K562 (cell line): ENCODE measurements around the gene CHAD. TPM values are rescaled to one million over a fixed set of nuclear protein-coding genes. Genes with fewer than 3 reads are reported as not detected.

Experiments
- ATAC-seq: fragments of 200-7000 bp; cut with Tn5 transposase; 3 replicates; pipeline ENCODE4 v1.9.1; 2020; ENCODE audit warnings: moderate library complexity
- BruUV-seq: library from RNA; stranded (reverse); fragments of 400-500 nt; replicated peaks from 2 replicates; lab custom pipeline; 2021; lab: Mats Ljungman, UMichigan
- CTCF ChIA-PET: fragments of 300-600 bp; formaldehyde crosslinking; extraction: SDS; loops from one replicate; lab custom pipeline; 2021; ENCODE audit warnings: low intra/inter-chr PET ratio; lab: Yijun Ruan, JAX
- POLR2A ChIA-PET: fragments of 300-600, 350-650 bp; sonication (Branson Sonifier 250); formaldehyde crosslinking; extraction: SDS; loops from one replicate; lab custom pipeline; 2021; ENCODE audit warnings: antibody characterized with exemption, inconsistent platforms; lab: Yijun Ruan, JAX
- DNase-seq, 4 experiments: peaks; one replicate each; pipeline versions ENCODE4 v3.0.0 to v3.0.0-alpha.2; 2011 to 2018; ENCODE audit warnings: low spot score in 3 of 4, mixed read lengths in 3 of 4; ENCODE audit errors: extremely low read depth in 1 of 4
- FAIRE-seq: peaks from 2 replicates; lab custom pipeline; 2011; peaks lifted over from hg19 to GRCh38; lab: Jason Lieb, UNC
- H2AFZ ChIP-seq: 2 replicates; pipeline ENCODE4 v1.6.0; 2011; ENCODE audit warnings: low read depth, low read length, control low read depth, inconsistent platforms
- H3K27ac ChIP-seq: fragments of 200-600 bp; 3 replicates; pipeline ENCODE4 v1.8.0; 2011; ENCODE audit warnings: low read depth, mild to moderate bottlenecking, control low read depth, inconsistent platforms, low read length, moderate library complexity, mixed read lengths; ENCODE audit errors: extremely low read depth
- H3K27me3 ChIP-seq, 2 experiments: fragments of 300-600 bp in 1 of 2; 2 replicates in 1 of 2; 3 replicates in 1 of 2; pipeline versions ENCODE4 v1.6.0 to v1.8.0; 2011; ENCODE audit warnings: inconsistent platforms in 2 of 2, low read length in 2 of 2, mild to moderate bottlenecking in 1 of 2, mixed read lengths in 1 of 2, moderate library complexity in 1 of 2; ENCODE audit not compliant: control insufficient read depth in 2 of 2, insufficient read depth in 2 of 2
- H3K36me3 ChIP-seq: fragments of 300-600 bp; 3 replicates; pipeline ENCODE4 v1.8.0; 2011; ENCODE audit warnings: mild to moderate bottlenecking, low read length, inconsistent platforms; ENCODE audit not compliant: control insufficient read depth, insufficient read depth
- H3K4me1 ChIP-seq, 2 experiments: fragments of 200-600 bp in 1 of 2; replicated peaks in 1 of 2; 2 replicates in 1 of 2; 3 replicates in 1 of 2; pipeline versions ENCODE4 v1.5.1 to v1.8.0; 2011; ENCODE audit warnings: inconsistent platforms in 2 of 2, low read length in 2 of 2, mild to moderate bottlenecking in 1 of 2, mixed read lengths in 1 of 2, moderate library complexity in 1 of 2; ENCODE audit not compliant: control insufficient read depth in 2 of 2, insufficient read depth in 2 of 2
- H3K4me2 ChIP-seq: 2 replicates; pipeline ENCODE4 v1.6.1; 2011; ENCODE audit warnings: low read length, control low read depth, inconsistent platforms, mixed read lengths; ENCODE audit not compliant: insufficient read depth
- H3K4me3 ChIP-seq: fragments of 200-600 bp; sonication (generic), shearing (Covaris generic); 2 replicates; pipeline ENCODE4 v1.5.1; 2016; ENCODE audit warnings: control low read depth, inconsistent platforms
- H3K79me2 ChIP-seq: fragments of 200-600 bp; 3 replicates; pipeline ENCODE4 v1.8.0; 2011; ENCODE audit warnings: low read length, inconsistent platforms; ENCODE audit not compliant: control insufficient read depth, insufficient read depth
- H3K9ac ChIP-seq, 2 experiments: 2 replicates each; pipeline versions ENCODE4 v1.6.0 to v1.6.1; 2011; ENCODE audit warnings: low read depth in 2 of 2, low read length in 2 of 2, control low read depth in 1 of 2, inconsistent platforms in 1 of 2, mild to moderate bottlenecking in 1 of 2, mixed read lengths in 1 of 2; ENCODE audit not compliant: insufficient read depth in 1 of 2
- H3K9me1 ChIP-seq: one replicate; pipeline ENCODE4 v1.6.0; 2011; ENCODE audit warnings: inconsistent platforms, mild to moderate bottlenecking, low read length, moderate library complexity; ENCODE audit not compliant: control insufficient read depth, insufficient read depth
- H3K9me3 ChIP-seq: replicated peaks from 2 replicates; pipeline ENCODE4 v1.5.1; 2011; ENCODE audit warnings: low read depth, low read length, inconsistent platforms; ENCODE audit not compliant: control insufficient read depth, insufficient read depth
- H4K20me1 ChIP-seq: replicated peaks from 2 replicates; pipeline ENCODE4 v1.6.1; 2011; ENCODE audit warnings: low read length, inconsistent platforms, mixed read lengths; ENCODE audit not compliant: control insufficient read depth, insufficient read depth
- FOSL1 ChIP-seq: fragments of 200-800 bp; sonication (Bioruptor generic); conservative IDR thresholded peaks from 2 replicates; pipeline ENCODE4 v1.6.1; 2016; ENCODE audit warnings: missing genetic modification characterization, missing compliant biosample characterization
- FOXK1 ChIP-seq: sonication (generic); formaldehyde crosslinking; IDR thresholded peaks from 2 replicates; pipeline ENCODE4 v1.8.0; 2022; ENCODE audit warnings: missing genetic modification reagents, mild to moderate bottlenecking, borderline replicate concordance
- L3MBTL2 ChIP-seq: fragments of 450-650 bp; IDR thresholded peaks from 2 replicates; pipeline ENCODE4 v1.6.1; 2016; ENCODE audit warnings: mild to moderate bottlenecking, moderate library complexity
- MAFF ChIP-seq: IDR thresholded peaks from 2 replicates; pipeline ENCODE4 v1.6.1; 2012; ENCODE audit warnings: low read length, improper control_type of control experiment
- MAFG ChIP-seq: fragments of 450-650 bp; conservative IDR thresholded peaks from 2 replicates; pipeline ENCODE4 v1.6.1; 2016; ENCODE audit warnings: missing genetic modification characterization, missing compliant biosample characterization
- MAFK ChIP-seq: IDR thresholded peaks from 2 replicates; pipeline ENCODE4 v1.6.1; 2011; ENCODE audit warnings: low read length, improper control_type of control experiment
- TCF15 ChIP-seq: fragments of 250-450 bp; sonication (Bioruptor Pico); IDR thresholded peaks from 2 replicates; pipeline ENCODE4 v1.8.0; 2022; ENCODE audit warnings: moderate library complexity, mild to moderate bottlenecking, inconsistent platforms
- THRAP3 ChIP-seq: fragments of 450-650 bp; IDR thresholded peaks from 2 replicates; pipeline ENCODE4 v1.6.1; 2016; ENCODE audit warnings: mild to moderate bottlenecking, inconsistent platforms, borderline replicate concordance
- ZBTB7A ChIP-seq: IDR thresholded peaks from 2 replicates; pipeline ENCODE4 v1.6.1; 2011; ENCODE audit warnings: low read depth, mild to moderate bottlenecking, low read length, moderate library complexity, borderline replicate concordance; ENCODE audit not compliant: control insufficient read depth
- ZNF551 ChIP-seq: fragments of 250-450 bp; sonication (Bioruptor Pico); IDR thresholded peaks from 2 replicates; pipeline ENCODE4 v1.5.0; 2021; ENCODE audit warnings: mild to moderate bottlenecking, moderate library complexity
- WGBS: fragments of 100-300 bp; shearing (Covaris generic); methylation state at CpG from one replicate; pipeline ENCODE4 v1.1.6; 2016; ENCODE audit warnings: low coverage, mixed read lengths; ENCODE audit not compliant: insufficient coverage; ENCODE audit errors: missing lambda C conversion rate; 5-methylcytosine and 5-hydroxymethylcytosine counted together
- in situ Hi-C: fragments of 300-500 bp; cut with MboI; formaldehyde crosslinking; loops from 4 replicates; pipeline ENCODE4 v1.15.0; 2018; ENCODE audit warnings: inconsistent platforms, mixed read lengths
- intact Hi-C: fragments of 100-400 bp; cut with micrococcal nuclease; formaldehyde crosslinking; loops from 2 replicates; pipeline ENCODE4 v1.14.2; 2022
- polyA plus RNA-seq, 8 experiments: library from polyadenylated mRNA; depleted of rRNA in 4 of 8; stranded (reverse) in 5 of 8; unstranded in 3 of 8; fragments of >200 nt; fragmentation: Nextera tagmentation in 2 of 8; fragmentation: Illumina TruSeq in 1 of 8; extraction: Ambion mirVana in 2 of 8; extraction: Trizol in 1 of 8; gene quantifications; 2 replicates each; pipeline versions ENCODE4 v1.2.1 to v1.2.3, GENCODE V29; 2011 to 2014; ENCODE audit warnings: inconsistent platforms in 1 of 8, missing spikeins in 1 of 8
- total RNA-seq, 7 experiments: library from RNA; depleted of rRNA in 6 of 7; stranded (reverse); fragments of >200 nt in 6 of 7; fragmentation: Illumina TruSeq in 2 of 7; extraction: Trizol in 2 of 7; gene quantifications; 2 replicates each; pipeline versions ENCODE4 v1.2.1 to v1.2.3, GENCODE V29; 2011 to 2021; ENCODE audit warnings: low replicate concordance in 1 of 7
- TF ChIP-seq, protein P1 (sequence below), 3 experiments: fragments of 200-800 bp in 1 of 3; fragments of 250-450 bp in 1 of 3; fragments of 450-650 bp in 1 of 3; sonication (Bioruptor Pico) in 1 of 3; sonication (Bioruptor generic) in 1 of 3; formaldehyde crosslinking in 1 of 3; IDR thresholded peaks; 2 replicates each; pipeline versions ENCODE4 v1.6.1 to v1.8.0; 2016 to 2022; ENCODE audit warnings: mild to moderate bottlenecking in 2 of 3, missing genetic modification characterization in 2 of 3, missing compliant biosample characterization in 1 of 3, moderate library complexity in 1 of 3

CHAD gene
- total and polyA plus RNA-seq, 9 of the 15 experiments (the other 6 are each of a cell fraction or from before 2014, with no cell fraction given) = not detected

- peak; percentile 92 for TF ChIP-seq MAFG (tag)
- TF ChIP-seq FOXK1 (CRISPR knock-in tag) = 0 out of 2 replicates have a peak, but pooled peaks have one; percentile 23
- TF ChIP-seq FOSL1 (tag) = peak; percentile 78
- peak; percentile 87 for TF ChIP-seq MAFF
- peak; percentile 88 for TF ChIP-seq MAFK
- TF ChIP-seq L3MBTL2 = peak; percentile 34; the same call in 1 of the 2 replicates
Measured at GRCh38 chr17:50472761-50473161, 4.1 kb upstream of the CHAD start (continued).

- POLR2A ChIA-PET = interaction anchor here (0.6 to 1.3 kb wide), 5 partner anchors 13 to 198 kb away, joined by 3 to 4 read pairs (median 3); partner anchors contain the start of gene TMEM92
- 53% methylated on average over 10 of the region's 10 CpGs for WGBS
- no peak overlapping the region for H3K4me2 ChIP-seq
- no peaks in the 10 kb centered on the region for H3K9me3 ChIP-seq
- H3K9me1 ChIP-seq = no peaks in the 10 kb centered on the region
- FAIRE-seq (no peak), DNase-seq (no peak)
- peaks cover 12% of the 10 kb centered on the region for H4K20me1 ChIP-seq
- peaks cover 27 to 64% of the 10 kb centered on the region in 2 experiments; a peak in 4 of 5 replicates for H3K27me3 ChIP-seq
- peaks cover 2 to 29% of the 10 kb centered on the region in 2 experiments; a peak in 3 of 5 replicates for H3K4me1 ChIP-seq
- intact Hi-C loops = loop anchor here (10.0 kb wide), 1 partner anchor 177 kb away; no protein-coding TSS in a partner anchor
- H2AFZ ChIP-seq = no peak overlapping the region
- no peaks in the 10 kb centered on the region for H3K79me2 ChIP-seq
- no peak for TF ChIP-seq TCF15 (CRISPR knock-in tag)
- no peak for TF ChIP-seq ZBTB7A
- TF ChIP-seq, protein P1, sequence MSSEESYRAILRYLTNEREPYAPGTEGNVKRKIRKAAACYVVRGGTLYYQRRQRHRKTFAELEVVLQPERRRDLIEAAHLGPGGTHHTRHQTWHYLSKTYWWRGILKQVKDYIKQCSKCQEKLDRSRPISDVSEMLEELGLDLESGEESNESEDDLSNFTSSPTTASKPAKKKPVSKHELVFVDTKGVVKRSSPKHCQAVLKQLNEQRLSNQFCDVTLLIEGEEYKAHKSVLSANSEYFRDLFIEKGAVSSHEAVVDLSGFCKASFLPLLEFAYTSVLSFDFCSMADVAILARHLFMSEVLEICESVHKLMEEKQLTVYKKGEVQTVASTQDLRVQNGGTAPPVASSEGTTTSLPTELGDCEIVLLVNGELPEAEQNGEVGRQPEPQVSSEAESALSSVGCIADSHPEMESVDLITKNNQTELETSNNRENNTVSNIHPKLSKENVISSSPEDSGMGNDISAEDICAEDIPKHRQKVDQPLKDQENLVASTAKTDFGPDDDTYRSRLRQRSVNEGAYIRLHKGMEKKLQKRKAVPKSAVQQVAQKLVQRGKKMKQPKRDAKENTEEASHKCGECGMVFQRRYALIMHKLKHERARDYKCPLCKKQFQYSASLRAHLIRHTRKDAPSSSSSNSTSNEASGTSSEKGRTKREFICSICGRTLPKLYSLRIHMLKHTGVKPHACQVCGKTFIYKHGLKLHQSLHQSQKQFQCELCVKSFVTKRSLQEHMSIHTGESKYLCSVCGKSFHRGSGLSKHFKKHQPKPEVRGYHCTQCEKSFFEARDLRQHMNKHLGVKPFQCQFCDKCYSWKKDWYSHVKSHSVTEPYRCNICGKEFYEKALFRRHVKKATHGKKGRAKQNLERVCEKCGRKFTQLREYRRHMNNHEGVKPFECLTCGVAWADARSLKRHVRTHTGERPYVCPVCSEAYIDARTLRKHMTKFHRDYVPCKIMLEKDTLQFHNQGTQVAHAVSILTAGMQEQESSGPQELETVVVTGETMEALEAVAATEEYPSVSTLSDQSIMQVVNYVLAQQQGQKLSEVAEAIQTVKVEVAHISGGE (CRISPR knock-in tag; IDR thresholded peaks at IDR 0.05) = no peak
- TF ChIP-seq ZNF551 (CRISPR knock-in tag) = no peak
- TF ChIP-seq THRAP3 = no peak
- TF ChIP-seq, all 486 proteins: peak for 0
- in situ Hi-C loops = no loop called here
- Histone ChIP-seq H3K27ac (no peak overlapping the region), H3K4me3 (no peak overlapping the region), H3K36me3 (no peaks in the 10 kb centered on the region), H3K9ac (no peak overlapping the region)
- CTCF ChIA-PET = interaction anchor here (0.7 to 1.3 kb wide), 2 partner anchors 110 to 274 kb away, joined by 3 to 4 read pairs; no protein-coding TSS in a partner anchor
- no peak for ATAC-seq
- BruUV-seq = no TSS peak
Measured at GRCh38 chr17:50472286-50472685, 3.6 kb upstream of the CHAD start.
